Astrocyte (in vitro differentiated cells and primary cell): ENCODE data around the gene TNNC2. TPM values are rescaled to one million over a fixed set of nuclear protein-coding genes. Genes with fewer than 3 reads are reported as not detected.

Experiments used
- DNase-seq: peaks from one replicate; pipeline ENCODE4 v3.0.0-alpha.2; 2010; ENCODE audit warnings: low read depth
- FAIRE-seq: peaks from 2 replicates; lab custom pipeline; 2011; peaks lifted over from hg19 to GRCh38; lab: Jason Lieb, UNC
- H2AFZ ChIP-seq: 2 replicates; pipeline ENCODE4 v1.6.0; 2012; ENCODE audit warnings: low read depth, low read length, inconsistent platforms
- H3K27ac ChIP-seq: 2 replicates; pipeline ENCODE4 v1.5.1; 2011; ENCODE audit warnings: low read depth, low read length, inconsistent platforms
- H3K27me3 ChIP-seq: 2 replicates; pipeline ENCODE4 v1.6.0; 2011; ENCODE audit warnings: low read length, inconsistent platforms; ENCODE audit not compliant: insufficient read depth
- H3K36me3 ChIP-seq: 2 replicates; pipeline ENCODE4 v1.5.1; 2011; ENCODE audit warnings: low read length, inconsistent platforms; ENCODE audit not compliant: insufficient read depth
- H3K4me1 ChIP-seq: 2 replicates; pipeline ENCODE4 v1.5.1; 2011; ENCODE audit warnings: low read length, inconsistent platforms; ENCODE audit not compliant: insufficient read depth
- H3K4me2 ChIP-seq: 2 replicates; pipeline ENCODE4 v1.6.0; 2012; ENCODE audit warnings: low read length, inconsistent platforms
- H3K4me3 ChIP-seq: 2 replicates; pipeline ENCODE4 v1.5.1; 2011; ENCODE audit warnings: low read depth, mild to moderate bottlenecking, low read length, inconsistent platforms; ENCODE audit not compliant: insufficient read depth
- H3K79me2 ChIP-seq: 2 replicates; pipeline ENCODE4 v1.6.0; 2012; ENCODE audit warnings: mild to moderate bottlenecking, low read length, inconsistent platforms; ENCODE audit not compliant: insufficient read depth
- H3K9ac ChIP-seq: 2 replicates; pipeline ENCODE4 v1.6.0; 2012; ENCODE audit warnings: mild to moderate bottlenecking, low read length, inconsistent platforms
- H3K9me3 ChIP-seq: 2 replicates; pipeline ENCODE4 v1.5.1; 2012; ENCODE audit warnings: low read depth, mild to moderate bottlenecking, low read length, inconsistent platforms; ENCODE audit not compliant: insufficient read depth
- H4K20me1 ChIP-seq: 2 replicates; pipeline ENCODE4 v1.6.0; 2012; ENCODE audit warnings: low read length, inconsistent platforms; ENCODE audit not compliant: insufficient read depth
- H3K27ac Mint-ChIP-seq: one replicate; pipeline ENCODE4 v1.8.0; 2021; ENCODE audit warnings: mild to moderate bottlenecking, mixed read lengths; ENCODE audit not compliant: unreplicated experiment
- H3K27me3 Mint-ChIP-seq: one replicate; pipeline ENCODE4 v1.8.0; 2021; ENCODE audit warnings: low read depth, mixed read lengths; ENCODE audit not compliant: unreplicated experiment
- H3K36me3 Mint-ChIP-seq: one replicate; pipeline ENCODE4 v1.8.0; 2021; ENCODE audit warnings: low read depth, mixed read lengths; ENCODE audit not compliant: unreplicated experiment
- H3K4me1 Mint-ChIP-seq: one replicate; pipeline ENCODE4 v1.8.0; 2021; ENCODE audit warnings: low read depth, mixed read lengths; ENCODE audit not compliant: unreplicated experiment
- H3K4me3 Mint-ChIP-seq: one replicate; pipeline ENCODE4 v1.8.0; 2021; ENCODE audit warnings: mild to moderate bottlenecking, moderate library complexity, mixed read lengths; ENCODE audit not compliant: unreplicated experiment
- H3K9me3 Mint-ChIP-seq: one replicate; pipeline ENCODE4 v1.8.0; 2021; ENCODE audit warnings: mild to moderate bottlenecking, mixed read lengths; ENCODE audit not compliant: unreplicated experiment
- CTCF ChIP-seq: IDR thresholded peaks from 2 replicates; pipeline ENCODE4 v1.5.1; 2011; ENCODE audit warnings: low read depth, mild to moderate bottlenecking, inconsistent platforms, low read length, moderate library complexity; ENCODE audit not compliant: insufficient read depth
- EZH2 ChIP-seq: IDR thresholded peaks from 2 replicates; pipeline ENCODE4 v1.6.1; 2012; ENCODE audit warnings: mild to moderate bottlenecking, low read length, inconsistent platforms; ENCODE audit not compliant: insufficient read depth
- total RNA-seq: library from RNA; stranded (reverse); gene quantifications from 2 replicates; pipeline ENCODE4 v1.2.1, GENCODE V29; 2021

TNNC2 gene
- total RNA-seq, 1 donor from 2014 or later: not detected

GRCh38 chr20:45851501-45851900 is 24.4 kb upstream of the TNNC2 start:
- Histone ChIP-seq H3K27me3 (no peaks in the 10 kb centered on the region), H2AFZ (no peak overlapping the region), H3K9me3 (no peaks in the 10 kb centered on the region), H3K36me3 (peaks cover under 1% of the 10 kb centered on the region), H3K4me3 (no peak overlapping the region), H3K4me1 (peaks cover 9% of the 10 kb centered on the region), H3K4me2 (no peak overlapping the region), H3K27ac (no peak overlapping the region), H4K20me1 (peaks cover 12% of the 10 kb centered on the region), H3K79me2 (peaks cover 18% of the 10 kb centered on the region), H3K9ac (no peak overlapping the region)
- no peak for TF ChIP-seq EZH2
- TF ChIP-seq CTCF: no peak
- no peak overlapping the region for H3K4me3 Mint-ChIP-seq
- peaks cover 15% of the 10 kb centered on the region for H3K36me3 Mint-ChIP-seq
- no peak overlapping the region for H3K27ac Mint-ChIP-seq
- H3K9me3 Mint-ChIP-seq: no peaks in the 10 kb centered on the region
- H3K27me3 Mint-ChIP-seq: no peaks in the 10 kb centered on the region
- no peaks in the 10 kb centered on the region for H3K4me1 Mint-ChIP-seq
- no peak for DNase-seq
- no peak for FAIRE-seq

GRCh38 chr20:45850926-45851325 is 23.8 kb upstream of the TNNC2 start:
- no peak for FAIRE-seq
- no peaks in the 10 kb centered on the region for H3K27me3 Mint-ChIP-seq
- H3K27ac ChIP-seq: no peak overlapping the region
- peaks cover 21% of the 10 kb centered on the region for H3K36me3 Mint-ChIP-seq
- no peaks in the 10 kb centered on the region for H3K27me3 ChIP-seq
- H3K79me2 ChIP-seq: peaks cover 12% of the 10 kb centered on the region
- no peak overlapping the region for H3K4me2 ChIP-seq
- no peaks in the 10 kb centered on the region for H3K4me1 Mint-ChIP-seq
- no peak overlapping the region for H3K4me3 ChIP-seq
- no peaks in the 10 kb centered on the region for H3K9me3 Mint-ChIP-seq
- no peak overlapping the region for H2AFZ ChIP-seq
- no peak for TF ChIP-seq EZH2
- no peak for TF ChIP-seq CTCF
- no peak overlapping the region for H3K27ac Mint-ChIP-seq
- H3K4me1 ChIP-seq: peaks cover 3% of the 10 kb centered on the region
- H3K4me3 Mint-ChIP-seq: no peak overlapping the region
- no peak for DNase-seq
- H3K9me3 ChIP-seq: no peaks in the 10 kb centered on the region
- peaks cover 6% of the 10 kb centered on the region for H3K36me3 ChIP-seq
- peaks cover 11% of the 10 kb centered on the region for H4K20me1 ChIP-seq
- H3K9ac ChIP-seq: no peak overlapping the region

- Mint-ChIP-seq H3K4me1 (no peaks in the 10 kb centered on the region), H3K36me3 (peaks cover 24% of the 10 kb centered on the region), H3K27me3 (no peaks in the 10 kb centered on the region), H3K27ac (no peak overlapping the region), H3K4me3 (no peak overlapping the region), H3K9me3 (no peaks in the 10 kb centered on the region)
- peaks cover 8% of the 10 kb centered on the region for H3K79me2 ChIP-seq
- TF ChIP-seq EZH2 (no peak), CTCF (no peak)
- H3K27me3 ChIP-seq: no peaks in the 10 kb centered on the region
- FAIRE-seq: no peak
- H3K4me2 ChIP-seq: no peak overlapping the region
- no peaks in the 10 kb centered on the region for H3K4me1 ChIP-seq
- H3K9ac ChIP-seq: no peak overlapping the region
- no peak overlapping the region for H3K4me3 ChIP-seq
- no peaks in the 10 kb centered on the region for H3K9me3 ChIP-seq
- no peak overlapping the region for H3K27ac ChIP-seq
- no peak for DNase-seq
- H4K20me1 ChIP-seq: peaks cover 9% of the 10 kb centered on the region
- no peak overlapping the region for H2AFZ ChIP-seq
- H3K36me3 ChIP-seq: peaks cover 6% of the 10 kb centered on the region
Measured at GRCh38 chr20:45850238-45850637, 23.1 kb upstream of the TNNC2 start.
